NCI-H82 treated with DMSO at 0.1 percent for 48 hours (cell line): ENCODE results near the gene GTF2IRD1.
"Not testable (repeated sequence)": the region's sequence is repeated elsewhere in the genome, so short reads cannot be mapped to it uniquely, and the experiment has no call there.

Experiments used
- DNase-seq: peaks from one replicate; lab custom pipeline; 2025; ENCODE audit not compliant: unreplicated experiment; lab: John Stamatoyannopoulos, UW

Gene GTF2IRD1

GRCh38 chr7:74507538-74508319 lies 54.0 kb downstream of the GTF2IRD1 start:
- no peak for DNase-seq

GRCh38 chr7:74509453-74509852 lies 55.7 kb downstream of the GTF2IRD1 start:
- not testable (repeated sequence) for DNase-seq

- DNase-seq: no peak
Measured at GRCh38 chr7:74511345-74511744, 57.6 kb downstream of the GTF2IRD1 start.

- DNase-seq: no peak
Measured at GRCh38 chr7:74512762-74513161, 59.1 kb downstream of the GTF2IRD1 start.

GRCh38 chr7:74514131-74514591 lies 60.5 kb downstream of the GTF2IRD1 start:
- DNase-seq: no peak

- DNase-seq: no peak
Measured at GRCh38 chr7:74515276-74515675, 61.6 kb downstream of the GTF2IRD1 start.

GRCh38 chr7:74516214-74516613 lies 62.5 kb downstream of the GTF2IRD1 start:
- no peak for DNase-seq

GRCh38 chr7:74518041-74518440 lies 64.3 kb downstream of the GTF2IRD1 start:
- no peak for DNase-seq

- no peak for DNase-seq
Measured at GRCh38 chr7:74518654-74519053, 64.9 kb downstream of the GTF2IRD1 start.

GRCh38 chr7:74519395-74519794 lies 65.7 kb downstream of the GTF2IRD1 start:
- DNase-seq: no peak

- DNase-seq: no peak
Measured at GRCh38 chr7:74521855-74522254, 68.1 kb downstream of the GTF2IRD1 start.

- no peak for DNase-seq
Measured at GRCh38 chr7:74522281-74522905, 68.7 kb downstream of the GTF2IRD1 start.

- no peak for DNase-seq
Measured at GRCh38 chr7:74523015-74523414, 69.3 kb downstream of the GTF2IRD1 start.

- DNase-seq: no peak
Measured at GRCh38 chr7:74525140-74525539, 71.4 kb downstream of the GTF2IRD1 start.

- DNase-seq: no peak
Measured at GRCh38 chr7:74525881-74526280, 72.2 kb downstream of the GTF2IRD1 start.

- no peak for DNase-seq
Measured at GRCh38 chr7:74526780-74527179, 73.1 kb downstream of the GTF2IRD1 start.

- no peak for DNase-seq
Measured at GRCh38 chr7:74527842-74528241, 74.1 kb downstream of the GTF2IRD1 start.

- DNase-seq: not testable (repeated sequence)
Measured at GRCh38 chr7:74528773-74529172, 75.1 kb downstream of the GTF2IRD1 start.

GRCh38 chr7:74535951-74536356 lies 82.2 kb downstream of the GTF2IRD1 start:
- no peak for DNase-seq

GRCh38 chr7:74541937-74542336 lies 88.2 kb downstream of the GTF2IRD1 start:
- DNase-seq: not testable (repeated sequence)

- DNase-seq: no peak
Measured at GRCh38 chr7:74542558-74543117, 88.9 kb downstream of the GTF2IRD1 start.
